HCT116 (cell line): Measurements from ENCODE around the gene PRPF31. TPM values are rescaled to one million over a fixed set of nuclear protein-coding genes. Genes with fewer than 3 reads are reported as not detected.

Source experiments
- ATAC-seq: fragments of 200-7000 bp; cut with Tn5 transposase; 2 replicates; pipeline ENCODE4 v1.9.1; 2020; ENCODE audit warnings: mild to moderate bottlenecking, moderate library complexity
- BruUV-seq: library from RNA; stranded (reverse); fragments of 400-500 nt; replicated peaks from 2 replicates; lab custom pipeline; 2021; lab: Mats Ljungman, UMichigan
- CTCF ChIA-PET: fragments of 300-600 bp; sonication (Branson Sonifier 250); formaldehyde crosslinking; loops from one replicate; lab custom pipeline; 2021; ENCODE audit warnings: antibody characterized with exemption; lab: Charles Lee
- POLR2A ChIA-PET: fragments of 300-600, 350-600 bp; sonication (Branson Sonifier 250); formaldehyde crosslinking; loops from one replicate; lab custom pipeline; 2021; ENCODE audit warnings: antibody characterized with exemption; lab: Charles Lee
- RAD21 ChIA-PET, 2 experiments: fragments of 300-600 bp; sonication (Branson Sonifier 250); formaldehyde crosslinking; loops; one replicate each; lab custom pipeline; 2023; ENCODE audit warnings: low total read pairs in 2 of 2; ENCODE audit not compliant: uncharacterized antibody in 2 of 2, unreplicated experiment in 2 of 2, low non-redundant PET in 1 of 2; lab: Charles Lee
- DNase-seq: peaks from one replicate; pipeline ENCODE4 v3.0.0-alpha.2; 2010; ENCODE audit warnings: low read depth, low spot score
- H2AFZ ChIP-seq: fragments of 200-600 bp; shearing (Covaris generic), sonication (generic); 2 replicates; pipeline ENCODE4 v1.6.1; 2017; ENCODE audit warnings: low read depth, mixed run types, mixed read lengths, antibody characterized with exemption, low read length; ENCODE audit not compliant: poor library complexity, severe bottlenecking
- H3K27ac ChIP-seq: 2 replicates; pipeline ENCODE4 v1.5.1; 2012; ENCODE audit warnings: low read depth, low read length
- H3K27me3 ChIP-seq: fragments of 200-600 bp; sonication (generic); 2 replicates; pipeline ENCODE4 v1.6.1; 2016; ENCODE audit warnings: mixed run types, low read length, mixed read lengths; ENCODE audit not compliant: insufficient read depth
- H3K36me3 ChIP-seq, 2 experiments: fragments of 200-500 bp in 1 of 2; fragments of 200-600 bp in 1 of 2; sonication (Bioruptor generic) in 1 of 2; sonication (generic) in 1 of 2; 2 replicates each; pipeline versions ENCODE4 v1.5.1 to v1.6.1; 2014 to 2016; ENCODE audit warnings: low read length in 2 of 2, inconsistent platforms in 1 of 2, mixed read lengths in 1 of 2, mixed run types in 1 of 2; ENCODE audit not compliant: insufficient read depth in 2 of 2, control insufficient read depth in 1 of 2
- H3K4me1 ChIP-seq, 2 experiments: fragments of 200-600 bp in 1 of 2; sonication (generic) in 1 of 2; 2 replicates each; pipeline versions ENCODE4 v1.5.1 to v1.6.1; 2012 to 2017; ENCODE audit warnings: low read length in 2 of 2, inconsistent platforms in 1 of 2, mild to moderate bottlenecking in 1 of 2, mixed read lengths in 1 of 2, mixed run types in 1 of 2, moderate library complexity in 1 of 2; ENCODE audit not compliant: insufficient read depth in 2 of 2, control insufficient read depth in 1 of 2
- H3K4me2 ChIP-seq: fragments of 200-600 bp; sonication (generic); 2 replicates; pipeline ENCODE4 v1.6.1; 2017; ENCODE audit warnings: mixed run types, low read length, mixed read lengths
- H3K4me3 ChIP-seq, 2 experiments: fragments of 200-600 bp in 1 of 2; sonication (generic) in 1 of 2; replicated peaks in 1 of 2; 2 replicates each; pipeline ENCODE4 v1.5.1; 2011 to 2016; ENCODE audit warnings: low read length in 2 of 2, control low read depth in 1 of 2, low read depth in 1 of 2, mild to moderate bottlenecking in 1 of 2, mixed read lengths in 1 of 2, mixed run types in 1 of 2
- H3K79me2 ChIP-seq: fragments of 200-600 bp; sonication (generic); 2 replicates; pipeline ENCODE4 v1.6.1; 2017; ENCODE audit warnings: mild to moderate bottlenecking, mixed run types, low read length, moderate library complexity, mixed read lengths; ENCODE audit not compliant: insufficient read depth
- H3K9ac ChIP-seq: fragments of 200-600 bp; sonication (generic); 2 replicates; pipeline ENCODE4 v1.6.1; 2016; ENCODE audit warnings: low read length, mixed read lengths
- H3K9me2 ChIP-seq: fragments of 200-600 bp; sonication (generic), shearing (Covaris generic); 2 replicates; pipeline ENCODE4 v1.6.1; 2017; ENCODE audit warnings: mixed run types, mild to moderate bottlenecking, moderate library complexity; ENCODE audit not compliant: insufficient read depth
- H3K9me3 ChIP-seq, 2 experiments: fragments of 200-500 bp in 1 of 2; fragments of 200-600 bp in 1 of 2; sonication (Bioruptor generic) in 1 of 2; sonication (generic) in 1 of 2; 2 replicates each; pipeline ENCODE4 v1.6.1; 2014 to 2017; ENCODE audit warnings: low read length in 2 of 2, mixed read lengths in 2 of 2, inconsistent platforms in 1 of 2, low read depth in 1 of 2, mild to moderate bottlenecking in 1 of 2, mixed run types in 1 of 2, moderate library complexity in 1 of 2; ENCODE audit not compliant: control insufficient read depth in 1 of 2, insufficient read depth in 1 of 2
- H4K20me1 ChIP-seq: fragments of 200-600 bp; sonication (generic), shearing (Covaris generic); 2 replicates; pipeline ENCODE4 v1.6.1; 2017; ENCODE audit warnings: mixed run types, mild to moderate bottlenecking, moderate library complexity; ENCODE audit not compliant: insufficient read depth
- CBX3 ChIP-seq: IDR thresholded peaks from 2 replicates; pipeline ENCODE4 v1.6.1; 2012; ENCODE audit warnings: low read depth
- EZH2 ChIP-seq: fragments of 200-600 bp; sonication (generic); IDR thresholded peaks from 2 replicates; pipeline ENCODE4 v1.6.1; 2017; ENCODE audit warnings: antibody characterized with exemption, mixed run types
- EZH2phosphoT487 ChIP-seq: fragments of 200-600 bp; IDR thresholded peaks from 2 replicates; pipeline ENCODE4 v1.6.1; 2018; ENCODE audit warnings: antibody characterized with exemption, borderline replicate concordance
- FOSL1 ChIP-seq: IDR thresholded peaks from 2 replicates; pipeline ENCODE4 v1.6.1; 2012; ENCODE audit warnings: low read depth
- POLR2A ChIP-seq: IDR thresholded peaks from 2 replicates; pipeline ENCODE4 v1.7.0; 2011; ENCODE audit warnings: borderline replicate concordance; ENCODE audit not compliant: insufficient read depth, insufficient read length; ENCODE audit errors: extremely low read depth
- POLR2AphosphoS5 ChIP-seq: IDR thresholded peaks from 2 replicates; pipeline ENCODE4 v1.6.1; 2011; ENCODE audit warnings: mild to moderate bottlenecking, low read depth, low read length, moderate library complexity
- RAD21 ChIP-seq: IDR thresholded peaks from 2 replicates; pipeline ENCODE4 v1.6.1; 2012; ENCODE audit warnings: low read depth, mild to moderate bottlenecking
- REST ChIP-seq: IDR thresholded peaks from 2 replicates; pipeline ENCODE4 v1.6.1; 2012; ENCODE audit warnings: low read depth
- SIN3A ChIP-seq: IDR thresholded peaks from 2 replicates; pipeline ENCODE4 v1.6.1; 2012; ENCODE audit warnings: low read depth
- SP1 ChIP-seq: IDR thresholded peaks from 2 replicates; pipeline ENCODE4 v1.6.1; 2012; ENCODE audit warnings: low read depth
- SRF ChIP-seq: IDR thresholded peaks from 2 replicates; pipeline ENCODE4 v1.6.1; 2012; ENCODE audit warnings: low read depth
- ZBTB33 ChIP-seq: IDR thresholded peaks from 2 replicates; pipeline ENCODE4 v1.6.1; 2011; ENCODE audit warnings: mild to moderate bottlenecking, low read length, moderate library complexity; ENCODE audit not compliant: insufficient replicate concordance; ENCODE audit errors: extremely low read depth
- ZFX ChIP-seq: fragments of 450-650 bp; IDR thresholded peaks from 2 replicates; pipeline ENCODE4 v1.6.1; 2017
- ZNF274 ChIP-seq: fragments of 200-500 bp; sonication (Bioruptor generic); IDR thresholded peaks from 2 replicates; pipeline ENCODE4 v1.6.1; 2014; ENCODE audit warnings: mild to moderate bottlenecking, low read depth, low read length, inconsistent platforms
- intact Hi-C: fragments of 100-400 bp; cut with micrococcal nuclease; formaldehyde crosslinking; loops from 2 replicates; pipeline ENCODE4 v1.10.0; 2022
- total RNA-seq: library from RNA; stranded (reverse); gene quantifications from one replicate; pipeline ENCODE4 v1.2.1, GENCODE V29; 2021; ENCODE audit not compliant: unreplicated experiment
- TF ChIP-seq, protein P1 (sequence below), 3 experiments: fragments of 200-600 bp in 1 of 3; sonication (generic) in 1 of 3; IDR thresholded peaks in 2 of 3; conservative IDR thresholded peaks in 1 of 3; 2 replicates each; pipeline ENCODE4 v1.5.1; 2012 to 2017; ENCODE audit warnings: low read depth in 2 of 3, low read length in 2 of 3, antibody characterized with exemption in 1 of 3, borderline replicate concordance in 1 of 3, control low read depth in 1 of 3, mild to moderate bottlenecking in 1 of 3, mixed read lengths in 1 of 3, mixed run types in 1 of 3, moderate library complexity in 1 of 3; ENCODE audit not compliant: insufficient read depth in 1 of 3

PRPF31 gene
- total RNA-seq, 1 experiment from 2014 or later = 99.0 TPM

- no peak for ATAC-seq
- BruUV-seq = no TSS peak
- H2AFZ ChIP-seq = no peak overlapping the region
- peaks cover 2 to 6% of the 10 kb centered on the region in 2 experiments; a peak in 1 of 4 replicates for H3K4me1 ChIP-seq
- no peaks in the 10 kb centered on the region for H3K9me2 ChIP-seq
- DNase-seq = no peak
- H3K9ac ChIP-seq = no peak overlapping the region
- TF ChIP-seq SRF (no peak), RAD21 (no peak), ZNF274 (no peak), REST (no peak), SIN3A (no peak), ZFX (no peak), EZH2 (no peak), POLR2A (no peak), POLR2AphosphoS5 (no peak), SP1 (no peak), ZBTB33 (no peak), EZH2phosphoT487 (no peak), FOSL1 (no peak), CBX3 (no peak)
- TF ChIP-seq, protein P1, sequence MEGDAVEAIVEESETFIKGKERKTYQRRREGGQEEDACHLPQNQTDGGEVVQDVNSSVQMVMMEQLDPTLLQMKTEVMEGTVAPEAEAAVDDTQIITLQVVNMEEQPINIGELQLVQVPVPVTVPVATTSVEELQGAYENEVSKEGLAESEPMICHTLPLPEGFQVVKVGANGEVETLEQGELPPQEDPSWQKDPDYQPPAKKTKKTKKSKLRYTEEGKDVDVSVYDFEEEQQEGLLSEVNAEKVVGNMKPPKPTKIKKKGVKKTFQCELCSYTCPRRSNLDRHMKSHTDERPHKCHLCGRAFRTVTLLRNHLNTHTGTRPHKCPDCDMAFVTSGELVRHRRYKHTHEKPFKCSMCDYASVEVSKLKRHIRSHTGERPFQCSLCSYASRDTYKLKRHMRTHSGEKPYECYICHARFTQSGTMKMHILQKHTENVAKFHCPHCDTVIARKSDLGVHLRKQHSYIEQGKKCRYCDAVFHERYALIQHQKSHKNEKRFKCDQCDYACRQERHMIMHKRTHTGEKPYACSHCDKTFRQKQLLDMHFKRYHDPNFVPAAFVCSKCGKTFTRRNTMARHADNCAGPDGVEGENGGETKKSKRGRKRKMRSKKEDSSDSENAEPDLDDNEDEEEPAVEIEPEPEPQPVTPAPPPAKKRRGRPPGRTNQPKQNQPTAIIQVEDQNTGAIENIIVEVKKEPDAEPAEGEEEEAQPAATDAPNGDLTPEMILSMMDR (IDR thresholded peaks at IDR 0.05 in 2 of 3, conservative IDR thresholded peaks at IDR 0.05 in 1 of 3; ENCODE audit: borderline replicate concordance in 1 of 3, insufficient read depth in 1 of 3, low read depth in 2 of 3, low read length in 2 of 3) = no peak
- POLR2A ChIA-PET = no interaction called here
- no peaks in the 10 kb centered on the region for H3K9me3 ChIP-seq
- CTCF ChIA-PET = no interaction called here
- RAD21 ChIA-PET = no interaction called here
- H4K20me1 ChIP-seq = no peaks in the 10 kb centered on the region
- no peak overlapping the region for H3K4me2 ChIP-seq
- H3K4me3 ChIP-seq = no peak overlapping the region
- peaks cover 20% of the 10 kb centered on the region for H3K79me2 ChIP-seq
- no peak overlapping the region for H3K27ac ChIP-seq
- peaks cover 25 to 29% of the 10 kb centered on the region in 2 experiments; a peak in 3 of 4 replicates for H3K36me3 ChIP-seq
- intact Hi-C loops = no loop called here
- no peaks in the 10 kb centered on the region for H3K27me3 ChIP-seq
Observed at GRCh38 chr19:54109651-54110050, 5.9 kb upstream of the PRPF31 start.
